ENCODE data around the gene PTH. TPM values are rescaled to one million over a fixed set of nuclear protein-coding genes. Genes with fewer than 3 reads are reported as not detected.

Gene PTH
- total and polyA plus RNA-seq, 7 donors = not detected

- intact Hi-C loops (cut with DNase I) = no loop called here
- WGBS, 3 donors = 0 to 98% (median 51%) methylated on average over 1 of the region's 1 CpG
- no peak for TF ChIP-seq CTCF (IDR thresholded peaks at IDR 0.05)
- no peaks in the 10 kb centered on the region for H3K27me3 ChIP-seq (ENCODE audit: insufficient read depth in 3 of 3, low read length in 2 of 3)
- H3K4me3 ChIP-seq = no peak overlapping the region
- no peaks in the 10 kb centered on the region for H3K36me3 ChIP-seq (ENCODE audit: insufficient read depth in 1 of 2, low read depth in 1 of 2)
- peak overlapping the region; percentile 32 for H3K27ac ChIP-seq
- peaks cover 9% of the 10 kb centered on the region for H3K9me3 ChIP-seq
- ATAC-seq = no peak
- H3K4me1 ChIP-seq = peaks cover 25% of the 10 kb centered on the region
- no peak for DNase-seq
Measured at GRCh38 chr11:13449522-13449921, 46.3 kb downstream of the PTH start.

- Histone ChIP-seq H3K36me3 (ENCODE audit: insufficient read depth in 1 of 2, low read depth in 1 of 2) (no peaks in the 10 kb centered on the region), H3K27me3 (ENCODE audit: insufficient read depth in 3 of 3, low read length in 2 of 3) (no peaks in the 10 kb centered on the region), H3K4me3 (no peak overlapping the region), H3K4me1 (peaks cover 25% of the 10 kb centered on the region), H3K9me3 (peaks cover 9% of the 10 kb centered on the region), H3K27ac (peak overlapping the region; percentile 32)
- DNase-seq (peak; percentile 20 to 60), ATAC-seq (peak in 3 of 4 donors; percentile 67 to 87 (median 75))
- TF ChIP-seq CTCF (IDR thresholded peaks at IDR 0.05) = no peak
- 26 to 46% (median 34%) methylated on average over 2 of the region's 2 CpGs for WGBS, 3 donors
- intact Hi-C loops (cut with DNase I) = no loop called here
Measured at GRCh38 chr11:13448876-13449275, 46.9 kb downstream of the PTH start.

GRCh38 chr11:13446444-13446843 is 49.4 kb downstream of the PTH start:
- ATAC-seq (no peak), DNase-seq (no peak)
- Histone ChIP-seq H3K4me3 (no peak overlapping the region), H3K9me3 (peaks cover 9% of the 10 kb centered on the region), H3K27me3 (ENCODE audit: insufficient read depth in 3 of 3, low read length in 2 of 3) (no peaks in the 10 kb centered on the region), H3K4me1 (peaks cover 25% of the 10 kb centered on the region), H3K27ac (no peak overlapping the region), H3K36me3 (ENCODE audit: insufficient read depth in 1 of 2, low read depth in 1 of 2) (no peaks in the 10 kb centered on the region)
- no peak for TF ChIP-seq CTCF (IDR thresholded peaks at IDR 0.05)
- intact Hi-C loops (cut with DNase I) = no loop called here

GRCh38 chr11:13445588-13445987 is 50.2 kb downstream of the PTH start:
- no peak for TF ChIP-seq CTCF (IDR thresholded peaks at IDR 0.05)
- ATAC-seq (no peak), DNase-seq (no peak)
- no peaks in the 10 kb centered on the region for H3K27me3 ChIP-seq (ENCODE audit: insufficient read depth in 3 of 3, low read length in 2 of 3)
- no peak overlapping the region for H3K4me3 ChIP-seq
- H3K36me3 ChIP-seq (ENCODE audit: insufficient read depth in 1 of 2, low read depth in 1 of 2) = no peaks in the 10 kb centered on the region
- peaks cover 9% of the 10 kb centered on the region for H3K9me3 ChIP-seq
- 96 to 98% (median 98%) methylated on average over 2 of the region's 2 CpGs for WGBS, 3 donors
- no peak overlapping the region for H3K27ac ChIP-seq
- intact Hi-C loops (cut with DNase I) = no loop called here
- H3K4me1 ChIP-seq = peaks cover 25% of the 10 kb centered on the region

Other genes with a start within 250 kb of the PTH start
- gene BMAL1, start 218.2 kb downstream of the PTH start, total RNA-seq = 10 to 100 TPM; 15.1 to 35.4 (median 23.4) TPM
- 10 to 100 TPM in 2 of 3 donors, 1 to 10 TPM in 1; 7.4 to 34.6 (median 28.2) TPM for gene BMAL1, start 218.2 kb downstream of the PTH start, polyA plus RNA-seq
- gene BTBD10, start 32.8 kb downstream of the PTH start, total RNA-seq = 10 to 100 TPM; 14.3 to 15.0 (median 14.8) TPM
- gene BTBD10, start 32.8 kb downstream of the PTH start, polyA plus RNA-seq = 10 to 100 TPM; 10.8 to 21.2 (median 19.6) TPM
- gene FAR1, start 172.7 kb upstream of the PTH start, total RNA-seq = 10 to 100 TPM; 23.8 to 35.4 (median 25.3) TPM
- gene FAR1, start 172.7 kb upstream of the PTH start, polyA plus RNA-seq = 10 to 100 TPM; 10.2 to 23.7 (median 17.2) TPM

Data from psoas muscle (tissue), 8 donors.